ENCODE data around the gene CDH23. TPM values are rescaled to one million over a fixed set of nuclear protein-coding genes. Genes with fewer than 3 reads are reported as not detected.
"Not testable (repeated sequence)": the region's sequence is repeated elsewhere in the genome, so short reads cannot be mapped to it uniquely, and the experiment has no call there.

Gene CDH23
- total RNA-seq, 1 experiment from 2014 or later = 2.9 TPM

GRCh38 chr10:71850743-71851464, 454.2 kb downstream of the CDH23 start, which contains the start of gene PSAP (continued):
- no peak for TF ChIP-seq JAZF1 (CRISPR knock-in tag; IDR thresholded peaks at IDR 0.05)

DNA sequence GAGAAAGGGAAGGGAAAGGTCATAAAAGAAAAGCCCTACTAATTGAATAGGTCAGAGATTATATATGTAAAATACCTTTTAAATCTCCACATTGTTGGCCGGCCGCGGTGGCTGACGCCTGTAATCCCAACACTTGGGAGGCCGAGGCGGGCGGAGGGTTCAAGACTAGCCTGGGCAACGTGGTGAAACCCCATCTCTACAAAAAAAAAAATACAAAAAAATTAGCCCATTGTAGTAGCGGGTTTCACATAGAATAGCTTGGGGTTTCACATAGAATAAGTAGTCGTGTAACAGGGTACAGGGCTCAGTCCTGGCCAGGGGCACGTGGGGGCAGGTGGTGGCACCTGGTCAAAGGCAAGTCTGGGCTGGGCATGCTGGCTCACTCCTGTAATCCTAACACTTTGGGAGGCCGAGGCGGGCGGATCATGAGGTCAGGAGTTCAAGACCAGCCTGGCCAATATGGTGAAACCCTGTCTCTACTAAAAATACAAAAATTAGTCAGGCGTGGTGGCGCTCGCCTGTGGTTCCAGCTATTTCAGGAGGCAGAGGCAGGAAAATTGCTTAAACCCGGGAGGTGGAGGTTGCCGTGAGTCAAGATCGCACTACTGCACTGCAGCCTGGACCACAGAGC, 454.9 kb downstream of the CDH23 start:
- CTCF ChIA-PET = interaction anchor here (0.7 to 2.4 kb wide), 10 partner anchors 9 to 197 kb away, joined by 3 to 17 read pairs (median 4); no protein-coding TSS in a partner anchor
- H3K36me3 Mint-ChIP-seq; DNase-seq (ENCODE audit: low spot score); H3K9me3 Mint-ChIP-seq; ATAC-seq; H3K27me3 Mint-ChIP-seq (ENCODE audit: low read depth): not testable (repeated sequence)
- Mint-ChIP-seq H3K4me1 (peaks cover 40% of the 10 kb centered on the region), H3K27ac (peak overlapping the region; percentile 71), H3K4me3 (peak overlapping the region; percentile 96)
- POLR2A ChIA-PET = interaction anchor here (0.6 to 2.4 kb wide), 3 partner anchors 9 to 76 kb away, joined by 3 to 12 read pairs (median 12); no protein-coding TSS in a partner anchor

- ChIA-PET POLR2A (no interaction called here), CTCF (interaction anchor here (1.2 to 3.1 kb wide), 2 partner anchors 13 to 44 kb away, joined by 4 to 16 read pairs; no protein-coding TSS in a partner anchor)
Measured at GRCh38 chr10:71852355-71852937, 455.7 kb downstream of the CDH23 start.

DNA sequence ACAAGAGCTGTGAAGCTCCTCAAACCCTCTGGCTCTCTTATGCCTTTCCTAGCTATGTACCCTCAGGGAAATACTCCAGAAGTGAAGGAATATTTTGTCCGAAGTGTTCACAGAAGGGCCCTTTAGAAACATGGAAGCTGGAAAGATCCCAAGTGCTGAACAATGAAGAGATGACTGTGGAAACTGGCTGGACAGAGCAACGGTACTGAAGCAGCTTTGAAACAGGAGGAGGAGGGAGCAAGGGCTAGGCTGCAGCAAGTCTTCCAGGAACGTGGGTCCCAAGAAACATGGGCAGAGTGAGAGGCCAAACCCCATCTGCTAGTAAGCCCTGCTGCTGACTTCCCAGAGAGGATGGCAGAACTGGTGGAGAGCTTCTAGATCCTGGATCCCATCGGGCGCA, 457.3 kb downstream of the CDH23 start:
- Mint-ChIP-seq H3K4me3 (no peak overlapping the region), H3K9me3 (no peaks in the 10 kb centered on the region), H3K27ac (no peak overlapping the region), H3K27me3 (ENCODE audit: low read depth) (no peaks in the 10 kb centered on the region), H3K36me3 (no peaks in the 10 kb centered on the region), H3K4me1 (peaks cover 21% of the 10 kb centered on the region)
- ATAC-seq = no peak
- no peak for DNase-seq (ENCODE audit: low spot score)
- CTCF ChIA-PET = interaction anchor here (0.6 to 3.1 kb wide), 5 partner anchors 14 to 1400 kb away, joined by 3 to 16 read pairs (median 4); no protein-coding TSS in a partner anchor
- TF ChIP-seq ZNF532 (CRISPR knock-in tag; IDR thresholded peaks at IDR 0.05; ENCODE audit: borderline replicate concordance) (no peak), CDX4 (CRISPR knock-in tag; IDR thresholded peaks at IDR 0.05; ENCODE audit: borderline replicate concordance) (no peak), ESRRA (CRISPR knock-in tag; IDR thresholded peaks at IDR 0.05; ENCODE audit: borderline replicate concordance) (no peak), IRF1 (CRISPR knock-in tag; IDR thresholded peaks at IDR 0.05) (no peak), ZNF423 (CRISPR knock-in tag; IDR thresholded peaks at IDR 0.05) (no peak), HMGXB4 (CRISPR knock-in tag; IDR thresholded peaks at IDR 0.05) (no peak), PRRX2 (CRISPR knock-in tag; IDR thresholded peaks at IDR 0.05) (no peak), ATF3 (CRISPR knock-in tag; conservative IDR thresholded peaks at IDR 0.05) (no peak)
- POLR2A ChIA-PET = no interaction called here

More at GRCh38 chr10:71852355-71852937, 455.7 kb downstream of the CDH23 start:
- Mint-ChIP-seq H3K27ac (peak overlapping the region; percentile 45; the same call in 1 of the 2 replicates), H3K4me3 (no peak overlapping the region), H3K4me1 (peaks cover 36% of the 10 kb centered on the region), H3K36me3 (peaks cover 2% of the 10 kb centered on the region; the same call in 1 of the 2 replicates), H3K9me3 (no peaks in the 10 kb centered on the region), H3K27me3 (ENCODE audit: low read depth) (no peaks in the 10 kb centered on the region)
- DNase-seq (ENCODE audit: low spot score) (no peak), ATAC-seq (no peak)
- TF ChIP-seq SMAD3 (CRISPR knock-in tag; IDR thresholded peaks at IDR 0.05; ENCODE audit: borderline replicate concordance) (no peak), CBFB (CRISPR knock-in tag; IDR thresholded peaks at IDR 0.05; ENCODE audit: low read depth) (no peak), CREM (CRISPR knock-in tag; IDR thresholded peaks at IDR 0.05) (no peak)

Data from WTC11 (cell line).